Cerebellar cortex (tissue), 1 donor: ENCODE data around the gene GOT1.
A peak's percentile ranks its signal among the peaks of the same experiment; 100 is the strongest.

Source experiments
- DNase-seq: peaks from one replicate; pipeline ENCODE4 v3.0.0-alpha.2; 2015; ENCODE audit warnings: low spot score

Gene GOT1

GRCh38 chr10:99433378-99434020 is 3.1 kb upstream of the GOT1 start:
- DNase-seq: peak; percentile 69

GRCh38 chr10:99432881-99433280 is 2.5 kb upstream of the GOT1 start:
- no peak for DNase-seq

GRCh38 chr10:99432047-99432446 is 1.6 kb upstream of the GOT1 start:
- DNase-seq: no peak

- DNase-seq: peak; percentile 91
Observed at GRCh38 chr10:99431190-99431760, 851 bp upstream of the GOT1 start.

- no peak for DNase-seq
Observed at GRCh38 chr10:99430116-99430450, 341 bp downstream of the GOT1 start.

GRCh38 chr10:99429517-99430095 is 818 bp downstream of the GOT1 start:
- no peak for DNase-seq

GRCh38 chr10:99427566-99428190 is 2.7 kb downstream of the GOT1 start:
- no peak for DNase-seq

GRCh38 chr10:99426689-99427088 is 3.7 kb downstream of the GOT1 start:
- DNase-seq: no peak

GRCh38 chr10:99425204-99425603 is 5.2 kb downstream of the GOT1 start:
- DNase-seq: no peak

- DNase-seq: no peak
Observed at GRCh38 chr10:99424656-99425055, 5.8 kb downstream of the GOT1 start.

- no peak for DNase-seq
Observed at GRCh38 chr10:99422529-99423096, 7.8 kb downstream of the GOT1 start.

- no peak for DNase-seq
Observed at GRCh38 chr10:99421233-99421739, 9.1 kb downstream of the GOT1 start.

GRCh38 chr10:99419688-99420087 is 10.7 kb downstream of the GOT1 start:
- no peak for DNase-seq

- no peak for DNase-seq
Observed at GRCh38 chr10:99418910-99419624, 11.4 kb downstream of the GOT1 start.

- DNase-seq: no peak
Observed at GRCh38 chr10:99412099-99412498, 18.3 kb downstream of the GOT1 start.

GRCh38 chr10:99411546-99411945 is 18.9 kb downstream of the GOT1 start:
- no peak for DNase-seq

GRCh38 chr10:99410876-99411275 is 19.5 kb downstream of the GOT1 start:
- DNase-seq: no peak

- DNase-seq: no peak
Observed at GRCh38 chr10:99410146-99410545, 20.3 kb downstream of the GOT1 start.

- DNase-seq: no peak
Observed at GRCh38 chr10:99406149-99406548, 24.3 kb downstream of the GOT1 start.

GRCh38 chr10:99403674-99404073 is 26.8 kb downstream of the GOT1 start:
- DNase-seq: no peak

GRCh38 chr10:99399664-99400063 is 30.8 kb downstream of the GOT1 start:
- no peak for DNase-seq

GRCh38 chr10:99396471-99396870 is 34.0 kb downstream of the GOT1 start:
- DNase-seq: no peak
